Rectal smooth muscle tissue (tissue), 1 donor: Measurements from ENCODE around the gene DMRTB1.

Source experiments
- H3K27ac ChIP-seq: one replicate; pipeline ENCODE4 v1.7.0; 2013; ENCODE audit warnings: low read depth, low read length, inconsistent platforms
- H3K27me3 ChIP-seq: one replicate; pipeline ENCODE4 v1.7.0; 2013; ENCODE audit warnings: low read length; ENCODE audit not compliant: control insufficient read depth, insufficient read depth
- H3K36me3 ChIP-seq: one replicate; pipeline ENCODE4 v1.7.0; 2013; ENCODE audit warnings: low read length; ENCODE audit not compliant: control insufficient read depth, insufficient read depth
- H3K4me1 ChIP-seq: one replicate; pipeline ENCODE4 v1.7.0; 2013; ENCODE audit warnings: low read length; ENCODE audit not compliant: control insufficient read depth, insufficient read depth
- H3K4me3 ChIP-seq: one replicate; pipeline ENCODE4 v1.7.0; 2013; ENCODE audit warnings: low read length
- H3K9ac ChIP-seq: one replicate; pipeline ENCODE4 v1.7.0; 2013; ENCODE audit warnings: low read length

The DMRTB1 gene

DNA sequence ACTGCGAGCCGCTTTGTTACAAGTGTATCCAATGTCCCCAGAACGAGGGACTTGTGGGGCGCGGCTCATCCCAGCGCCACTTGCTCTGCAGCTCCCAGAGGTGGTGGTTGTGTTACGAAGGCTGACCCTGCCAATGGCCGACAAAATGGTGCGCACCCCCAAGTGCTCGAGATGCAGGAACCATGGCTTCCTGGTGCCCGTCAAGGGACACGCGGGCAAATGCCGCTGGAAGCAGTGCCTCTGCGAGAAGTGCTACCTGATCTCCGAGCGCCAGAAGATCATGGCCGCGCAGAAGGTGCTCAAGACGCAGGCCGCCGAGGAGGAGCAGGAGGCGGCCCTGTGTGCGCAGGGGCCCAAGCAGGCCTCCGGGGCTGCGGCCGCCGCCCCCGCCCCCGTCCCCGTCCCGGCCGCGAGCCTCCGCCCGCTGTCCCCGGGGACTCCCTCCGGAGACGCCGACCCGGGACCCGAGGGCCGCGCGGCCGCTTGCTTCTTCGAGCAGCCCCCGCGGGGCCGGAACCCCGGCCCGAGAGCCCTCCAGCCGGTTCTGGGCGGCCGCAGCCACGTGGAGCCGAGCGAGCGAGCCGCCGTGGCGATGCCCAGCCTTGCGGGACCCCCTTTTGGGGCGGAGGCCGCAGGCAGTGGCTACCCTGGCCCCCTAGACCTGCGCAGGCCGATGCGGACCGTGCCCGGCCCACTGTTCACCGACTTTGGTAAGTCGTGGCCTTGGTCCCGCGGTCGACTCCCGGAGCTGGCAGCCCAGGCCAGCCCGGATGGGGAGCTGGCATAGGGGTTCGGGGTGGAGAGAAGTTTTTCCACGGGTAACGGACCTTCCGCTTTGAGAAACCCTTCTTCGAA, at the start of gene DMRTB1:
Gene DMRTB1, plus strand, starts transcription at position 79 of the 855 bp plus-strand sequence. Its CDS starts 55 bp downstream, at position 134.
- Histone ChIP-seq H3K36me3 (no peaks in the 10 kb centered on the region), H3K4me1 (no peaks in the 10 kb centered on the region), H3K4me3 (no peak within 1 kb of the TSS), H3K27me3 (no peaks in the 10 kb centered on the region), H3K27ac (no peak within 1 kb of the TSS), H3K9ac (no peak within 1 kb of the TSS)

- Histone ChIP-seq H3K36me3 (no peaks in the 10 kb centered on the region), H3K27me3 (peaks cover 3% of the 10 kb centered on the region), H3K4me3 (no peak overlapping the region), H3K4me1 (no peaks in the 10 kb centered on the region), H3K9ac (no peak overlapping the region), H3K27ac (no peak overlapping the region)
These were observed 49.5 kb upstream of the DMRTB1 start for GRCh38 chr1:53409695-53410094.

- Histone ChIP-seq H3K27ac (no peak overlapping the region), H3K4me1 (no peaks in the 10 kb centered on the region), H3K27me3 (peaks cover 3% of the 10 kb centered on the region)
These were observed 49.1 kb upstream of the DMRTB1 start for GRCh38 chr1:53410100-53410541.

GRCh38 chr1:53410701-53411100, 48.5 kb upstream of the DMRTB1 start:
- H3K27me3 ChIP-seq, result peaks cover 3% of the 10 kb centered on the region
- H3K9ac ChIP-seq, result no peak overlapping the region
- H3K4me1 ChIP-seq, result no peaks in the 10 kb centered on the region
- H3K36me3 ChIP-seq, result no peaks in the 10 kb centered on the region
- H3K27ac ChIP-seq, result no peak overlapping the region
- H3K4me3 ChIP-seq, result no peak overlapping the region

More at GRCh38 chr1:53410100-53410541, 49.1 kb upstream of the DMRTB1 start:
- Histone ChIP-seq H3K36me3 (no peaks in the 10 kb centered on the region), H3K9ac (no peak overlapping the region), H3K4me3 (no peak overlapping the region)

DNA sequence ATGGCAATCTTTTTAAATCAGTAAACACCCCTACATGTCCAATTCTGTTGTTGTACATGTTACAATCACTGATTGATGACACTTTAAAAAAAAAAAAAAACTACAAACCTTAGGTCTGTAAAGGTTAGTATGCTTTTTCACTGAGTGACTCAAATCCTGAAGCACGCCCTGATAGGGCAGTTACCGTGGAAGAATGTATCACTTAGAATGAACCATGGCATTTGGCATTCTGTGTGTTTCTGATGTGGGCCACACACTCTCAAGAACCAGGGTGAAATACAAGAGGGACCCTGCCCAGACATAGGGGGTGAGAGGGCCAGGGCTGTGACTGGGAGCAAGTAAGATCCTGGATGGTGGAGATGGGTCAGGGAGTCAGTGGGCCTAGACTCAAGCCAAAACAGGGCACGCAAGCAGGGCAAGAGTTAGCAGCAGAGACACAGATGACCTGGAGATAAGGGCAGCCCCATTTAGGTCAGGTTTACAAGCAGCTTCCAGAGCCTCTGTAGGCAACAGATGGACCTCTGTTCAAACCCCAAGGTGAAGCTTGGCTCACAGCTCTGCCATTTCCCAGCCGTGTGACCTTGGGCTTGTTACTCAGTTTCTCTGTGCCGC, 47.6 kb upstream of the DMRTB1 start:
- H3K4me3 ChIP-seq, result no peak overlapping the region
- peaks cover 3% of the 10 kb centered on the region for H3K27me3 ChIP-seq
- no peak overlapping the region for H3K27ac ChIP-seq
- no peaks in the 10 kb centered on the region for H3K4me1 ChIP-seq
- no peaks in the 10 kb centered on the region for H3K36me3 ChIP-seq
- H3K9ac ChIP-seq, result no peak overlapping the region

DNA sequence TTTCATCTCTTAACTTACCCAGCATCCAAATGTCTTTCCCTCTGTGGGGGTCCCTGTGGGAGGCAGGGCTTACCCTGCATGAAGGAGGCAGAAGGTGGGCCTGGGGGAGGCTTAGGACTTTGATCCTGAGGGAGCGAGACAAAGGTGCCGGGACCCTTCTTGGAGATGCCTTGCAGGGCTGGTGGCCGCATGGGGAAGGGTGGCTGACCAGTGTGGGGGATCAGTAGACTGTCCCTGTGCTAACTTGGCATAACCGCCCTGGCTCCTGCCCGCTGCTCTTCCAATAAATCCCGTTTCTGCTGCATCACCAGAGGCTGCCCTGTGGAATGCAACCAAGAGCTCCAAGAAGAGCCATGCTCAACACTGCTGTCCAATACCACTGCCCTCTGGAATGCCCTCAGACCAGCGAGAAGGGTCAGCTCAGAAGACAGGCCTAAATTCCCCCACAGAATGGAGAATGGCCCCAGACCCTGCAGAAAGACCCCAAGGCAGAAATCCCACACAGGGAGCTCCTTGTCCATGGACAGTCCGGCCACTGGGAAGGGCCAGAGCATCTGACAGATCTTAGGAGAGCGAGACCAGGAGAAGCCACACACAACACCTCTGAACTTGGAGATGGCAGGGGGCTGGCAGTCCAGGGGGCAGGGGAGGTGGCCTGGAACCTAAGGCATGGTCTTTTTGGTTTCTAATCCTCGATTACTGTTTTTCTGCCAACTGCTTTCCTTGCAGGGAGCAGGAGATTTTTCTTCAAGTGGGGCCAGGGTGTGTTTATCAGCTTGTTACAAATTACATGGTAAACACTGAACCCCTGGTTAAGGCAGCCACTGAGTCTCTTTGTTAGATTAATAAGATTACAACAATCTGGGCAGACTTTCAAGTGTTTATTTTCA, 46.7 kb upstream of the DMRTB1 start:
- H3K27ac ChIP-seq, result no peak overlapping the region
- no peaks in the 10 kb centered on the region for H3K36me3 ChIP-seq
- no peak overlapping the region for H3K9ac ChIP-seq

DNA sequence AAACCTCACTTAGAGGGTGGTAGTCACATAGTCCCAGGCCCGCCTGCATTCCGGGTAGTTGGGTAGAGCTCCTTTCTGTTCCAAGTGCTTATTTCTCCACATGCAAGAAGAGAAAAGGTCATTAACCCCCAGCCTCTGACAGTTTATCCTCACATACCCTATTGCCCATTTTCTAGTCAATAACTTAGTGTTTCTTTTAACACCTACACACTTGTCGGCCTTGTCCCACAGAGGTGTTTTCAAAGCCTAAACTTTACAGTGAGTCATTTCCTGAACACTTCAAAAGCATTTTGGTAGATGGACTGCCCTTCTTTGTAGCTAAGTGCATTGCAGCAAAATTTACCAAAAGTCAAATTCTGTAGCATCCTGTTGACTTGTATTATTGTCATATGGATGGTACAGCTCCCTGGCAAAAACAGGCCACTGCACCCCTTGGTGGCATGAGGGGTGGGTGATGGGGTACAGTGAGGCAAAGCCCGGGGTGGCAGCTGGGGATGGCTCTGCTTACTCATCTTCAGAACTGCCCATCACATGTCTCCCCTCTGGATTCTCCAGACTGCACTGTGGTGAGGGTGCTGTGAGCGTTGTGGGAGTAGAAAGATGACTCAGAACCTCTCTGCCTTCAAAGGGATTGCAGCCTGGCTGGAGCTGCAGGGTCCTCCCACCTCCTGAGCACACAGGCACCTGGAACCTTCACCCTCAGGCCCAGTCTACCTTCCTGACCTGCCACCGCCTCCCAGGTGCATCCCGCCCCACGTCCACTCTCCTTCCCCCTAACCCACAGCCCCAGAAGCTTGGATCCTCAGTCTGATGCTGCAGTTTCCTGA, 45.8 kb upstream of the DMRTB1 start:
- no peak overlapping the region for H3K4me3 ChIP-seq
- no peaks in the 10 kb centered on the region for H3K27me3 ChIP-seq
- H3K9ac ChIP-seq, result no peak overlapping the region
- H3K27ac ChIP-seq, result no peak overlapping the region
- no peaks in the 10 kb centered on the region for H3K36me3 ChIP-seq
- no peaks in the 10 kb centered on the region for H3K4me1 ChIP-seq

More for the DNA sequence above, 46.7 kb upstream of the DMRTB1 start:
- Histone ChIP-seq H3K4me3 (no peak overlapping the region), H3K27me3 (peaks cover 3% of the 10 kb centered on the region), H3K4me1 (no peaks in the 10 kb centered on the region)

DNA sequence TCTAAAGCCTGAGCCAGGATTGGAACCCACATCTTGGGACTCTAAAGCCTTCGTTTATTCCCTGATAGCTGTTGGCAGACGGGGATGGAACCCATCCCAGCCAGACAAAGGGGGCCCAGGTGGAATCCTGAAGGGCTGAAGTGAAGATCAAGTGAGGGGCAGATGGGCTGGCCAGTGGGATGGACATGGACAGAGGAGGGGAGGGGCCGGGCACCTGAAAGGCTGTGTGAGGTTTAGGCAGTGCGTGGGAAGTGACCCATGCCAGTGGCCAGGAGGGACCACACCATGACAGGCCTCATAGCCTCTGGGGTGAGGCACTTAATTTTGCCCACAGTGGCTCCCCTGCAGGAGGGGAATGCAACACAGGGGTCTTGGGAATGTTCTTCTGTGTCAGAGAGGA, 44.6 kb upstream of the DMRTB1 start:
- Histone ChIP-seq H3K27me3 (no peaks in the 10 kb centered on the region), H3K27ac (no peak overlapping the region), H3K4me1 (no peaks in the 10 kb centered on the region), H3K9ac (no peak overlapping the region), H3K36me3 (no peaks in the 10 kb centered on the region), H3K4me3 (no peak overlapping the region)

GRCh38 chr1:53415432-53415831, 43.8 kb upstream of the DMRTB1 start:
- no peak overlapping the region for H3K9ac ChIP-seq
- no peaks in the 10 kb centered on the region for H3K27me3 ChIP-seq
- H3K27ac ChIP-seq, result no peak overlapping the region
- no peaks in the 10 kb centered on the region for H3K4me1 ChIP-seq
- no peaks in the 10 kb centered on the region for H3K36me3 ChIP-seq
- no peak overlapping the region for H3K4me3 ChIP-seq

DNA sequence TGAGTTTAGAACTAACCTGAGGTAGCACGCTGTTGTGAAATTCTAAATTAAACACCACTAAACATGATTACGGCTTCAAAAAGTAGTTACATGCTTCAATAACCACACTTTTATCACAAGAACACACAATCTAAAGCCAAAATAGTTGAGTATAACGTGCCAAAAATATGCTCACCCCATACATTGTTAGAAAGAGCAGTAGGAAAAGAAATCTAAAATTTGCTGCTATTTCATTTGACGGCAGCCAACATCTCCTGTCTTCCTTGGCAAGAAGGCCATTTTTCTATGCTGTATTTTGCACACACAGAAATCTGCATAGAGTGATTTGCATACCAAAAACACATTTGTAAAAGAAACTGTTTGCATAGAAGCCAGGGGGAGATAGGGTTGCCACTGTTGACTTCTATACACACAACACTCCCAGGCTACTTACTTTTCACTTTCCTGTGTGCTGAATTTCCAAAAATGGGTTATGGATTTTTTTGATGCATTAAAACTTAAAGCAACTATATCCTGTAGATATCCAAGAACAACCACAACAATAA, 42.9 kb upstream of the DMRTB1 start:
- no peak overlapping the region for H3K27ac ChIP-seq
- no peak overlapping the region for H3K9ac ChIP-seq
- no peaks in the 10 kb centered on the region for H3K4me1 ChIP-seq
- no peak overlapping the region for H3K4me3 ChIP-seq
- H3K36me3 ChIP-seq, result no peaks in the 10 kb centered on the region
- H3K27me3 ChIP-seq, result no peaks in the 10 kb centered on the region

DNA sequence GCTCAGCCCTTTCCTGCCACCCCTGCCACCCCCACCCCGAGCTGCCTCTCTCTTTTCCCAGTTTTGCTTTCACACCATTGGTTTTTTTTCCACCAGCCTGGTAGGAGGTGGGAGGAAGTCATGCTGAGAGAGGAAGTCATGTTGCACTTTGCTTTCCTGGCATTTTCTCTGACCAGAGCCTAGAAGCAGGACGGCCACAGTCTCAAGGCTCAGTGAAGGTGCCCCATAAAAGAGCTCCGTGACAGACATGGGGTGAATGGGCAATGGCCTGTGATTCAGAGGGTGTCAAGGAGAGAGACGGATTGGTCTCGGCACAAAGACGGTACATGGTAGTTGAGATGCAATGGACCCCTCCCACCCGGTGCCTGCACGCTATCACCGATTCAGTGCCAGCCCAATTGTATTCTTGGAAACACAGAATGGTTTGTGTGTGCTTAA, 42.1 kb upstream of the DMRTB1 start:
- Histone ChIP-seq H3K4me3 (no peak overlapping the region), H3K27ac (no peak overlapping the region), H3K27me3 (no peaks in the 10 kb centered on the region), H3K9ac (no peak overlapping the region), H3K4me1 (no peaks in the 10 kb centered on the region), H3K36me3 (no peaks in the 10 kb centered on the region)
